ENCODE data around the gene GSTM2.

GSTM2 gene

DNA sequence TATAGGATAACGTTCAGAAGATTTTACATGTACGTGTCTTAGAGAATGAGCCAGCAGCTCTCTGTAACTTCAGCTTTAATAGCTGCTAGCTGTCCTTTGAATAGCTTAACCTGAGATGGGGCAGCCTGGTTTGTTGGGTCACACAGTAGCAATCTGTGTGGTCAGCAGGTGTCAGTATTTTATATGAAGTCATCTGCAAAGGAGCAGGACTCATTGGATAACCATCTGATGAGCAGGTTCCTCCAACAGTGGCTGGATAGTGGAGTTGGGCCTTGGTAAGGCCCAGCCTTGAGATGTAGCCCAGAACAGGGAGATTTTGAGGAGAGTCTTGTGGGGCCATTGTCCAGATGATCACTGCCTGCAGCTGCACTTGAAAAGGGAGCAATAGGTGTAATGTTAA is 50.6 kb downstream of the GSTM2 start:
- DNase-seq = no peak

DNA sequence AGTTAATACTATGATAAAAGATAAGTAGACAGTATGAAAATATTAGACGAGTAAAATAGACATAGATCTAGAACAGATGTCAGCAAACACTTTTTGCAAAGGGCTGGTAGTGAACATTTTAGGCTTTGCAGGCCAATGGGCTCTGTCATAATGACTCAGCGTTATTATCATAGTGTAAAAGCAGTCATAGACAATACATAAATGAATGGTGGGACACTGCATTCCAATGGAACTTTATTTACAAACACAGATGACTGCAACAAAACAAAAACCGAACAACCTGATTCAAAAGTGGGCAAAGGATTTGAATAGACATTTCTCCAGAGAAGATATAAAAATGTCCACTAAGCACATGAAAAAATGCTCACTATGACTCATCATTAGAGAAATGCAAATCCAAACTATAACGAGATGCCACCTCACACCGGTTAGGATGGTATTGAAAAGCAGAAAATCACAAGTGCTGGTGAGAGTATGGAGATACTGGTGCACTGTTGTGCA is 51.5 kb downstream of the GSTM2 start:
- DNase-seq = peak; percentile 16

DNA sequence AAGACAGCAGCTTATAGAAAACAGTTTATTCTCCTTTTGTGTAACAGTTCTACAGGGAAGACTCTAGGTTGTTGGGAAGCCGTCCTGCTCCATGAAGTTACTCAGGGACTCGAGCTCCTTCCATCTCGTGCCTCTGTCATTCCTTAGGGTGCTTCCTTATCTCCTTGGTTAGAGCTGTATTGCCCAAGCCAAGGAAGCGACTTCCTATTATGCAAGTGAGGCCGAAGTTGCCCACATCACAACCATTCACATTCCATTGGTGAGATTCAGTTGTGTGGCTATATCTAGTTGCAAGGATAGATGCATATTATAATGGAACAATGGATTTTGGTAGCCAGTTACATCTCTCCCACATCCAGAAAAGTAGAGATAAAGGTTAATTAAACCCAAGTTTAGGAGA is 53.2 kb downstream of the GSTM2 start:
- no peak for DNase-seq

DNA sequence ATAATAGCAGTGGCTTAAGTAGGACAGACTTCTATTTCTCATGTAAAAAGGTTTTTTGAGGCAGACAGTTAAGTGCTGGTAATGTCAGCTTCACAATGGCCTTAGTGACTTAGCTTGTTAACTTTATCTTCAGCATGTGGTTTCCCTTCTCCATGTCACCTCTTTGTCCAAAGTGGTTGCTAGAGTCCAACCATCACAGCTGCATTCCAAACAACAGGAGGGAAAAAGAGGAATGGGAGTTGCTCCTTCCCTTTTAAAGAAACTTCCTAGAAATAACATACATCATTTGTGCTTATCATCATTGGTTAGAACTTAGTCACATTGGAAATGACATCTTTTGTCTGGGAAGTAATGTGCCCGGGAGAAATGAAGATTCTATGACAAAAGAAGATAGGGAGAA is 54.1 kb downstream of the GSTM2 start:
- no peak for DNase-seq

DNA sequence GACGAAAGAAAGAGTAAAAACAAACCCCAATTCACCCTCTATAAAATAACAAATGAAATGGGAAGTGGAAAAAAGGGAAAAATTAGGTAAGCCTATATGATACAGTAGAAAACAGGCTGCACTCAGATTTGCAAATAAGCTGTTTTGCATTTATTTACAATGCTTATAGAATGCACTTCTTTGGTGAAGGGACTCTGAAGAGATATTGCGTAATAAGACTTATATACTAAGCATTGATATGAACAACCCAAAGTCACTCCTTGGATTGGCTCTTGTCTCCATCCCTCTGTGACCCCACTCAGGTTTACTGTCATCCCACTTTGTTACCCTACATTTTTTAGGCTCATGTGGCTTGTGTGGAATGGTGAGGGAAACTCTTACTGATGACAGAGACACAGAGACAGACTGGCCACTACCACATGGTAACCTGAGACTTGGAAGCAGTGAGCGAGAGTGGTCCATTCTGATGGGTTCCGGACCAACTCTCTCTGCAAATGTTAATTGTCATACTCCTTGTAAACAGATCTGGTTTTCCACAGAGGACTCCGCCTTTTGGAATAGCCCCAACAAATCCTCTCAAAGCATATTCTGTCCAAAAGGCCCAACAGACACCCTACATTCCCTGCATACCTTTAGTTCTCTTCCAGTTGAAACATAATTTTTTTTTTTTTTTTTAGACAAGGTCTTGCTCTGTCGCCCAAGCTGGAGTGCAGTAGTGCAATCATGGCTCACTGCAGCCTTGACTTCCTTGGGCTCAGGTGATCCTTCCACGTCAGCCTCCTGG is 55.2 kb downstream of the GSTM2 start:
- no peak for DNase-seq
